GM23248 (cell line): ENCODE data around the gene DDX27.

Source experiments
- EZH2 ChIP-seq: fragments of 200-600 bp; sonication (generic); IDR thresholded peaks from 2 replicates; pipeline ENCODE4 v1.6.1; 2018; ENCODE audit warnings: antibody characterized with exemption, mild to moderate bottlenecking; ENCODE audit not compliant: insufficient read depth, poor library complexity, severe bottlenecking
- EZH2phosphoT487 ChIP-seq: fragments of 200-600 bp; sonication (generic); IDR thresholded peaks from 2 replicates; pipeline ENCODE4 v1.6.1; 2018; ENCODE audit warnings: antibody characterized with exemption, moderate library complexity, mild to moderate bottlenecking, low read depth; ENCODE audit not compliant: insufficient read depth

GRCh38 chr20:49247169-49247723 lies 28.0 kb downstream of the DDX27 start:
- TF ChIP-seq EZH2 (no peak), EZH2phosphoT487 (no peak)
